Right lung (tissue), 5 donors: ENCODE measurements around the gene C17orf113. TPM values are rescaled to one million over a fixed set of nuclear protein-coding genes. Genes with fewer than 3 reads are reported as not detected.

Source experiments
- DNase-seq, 2 donors: peaks; one replicate each; pipeline ENCODE4 v3.0.0-alpha.2; 2013
- polyA plus RNA-seq, 5 donors: library from polyadenylated mRNA; unstranded; fragments of 120-200 nt; gene quantifications; one replicate each; pipeline versions ENCODE4 v1.2.1 to v1.2.3, GENCODE V29; 2013; ENCODE audit warnings: inconsistent platforms in 1 of 5, low replicate concordance in 1 of 5; ENCODE audit not compliant: insufficient read length in 5 of 5, insufficient read depth in 1 of 5

Gene C17orf113
- polyA plus RNA-seq, 5 donors = 3.6 to 5.0 (median 4.6) TPM

DNA sequence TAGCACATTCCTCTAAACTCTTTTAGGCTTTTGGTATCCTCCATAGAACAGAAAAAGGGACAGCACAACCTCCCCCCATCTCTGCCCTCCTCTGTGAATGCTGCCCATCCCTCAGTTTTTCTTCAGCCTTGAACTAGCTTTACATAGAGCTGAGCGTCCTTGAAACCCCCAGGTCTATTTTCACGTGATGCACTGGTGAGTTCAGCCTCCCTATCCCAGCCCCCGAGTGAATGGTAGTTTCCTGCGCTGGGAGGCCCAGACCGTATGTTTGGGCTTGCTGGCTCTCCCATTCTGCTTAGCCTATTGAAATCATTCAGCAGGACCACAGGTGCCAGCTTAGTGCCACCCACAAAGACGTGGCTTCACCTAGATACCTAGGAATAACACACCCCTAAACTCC is 25.4 kb upstream of the C17orf113 start:
- no peak for DNase-seq

- no peak for DNase-seq
Measured at GRCh38 chr17:42072323-42073187, 22.2 kb upstream of the C17orf113 start.

DNA sequence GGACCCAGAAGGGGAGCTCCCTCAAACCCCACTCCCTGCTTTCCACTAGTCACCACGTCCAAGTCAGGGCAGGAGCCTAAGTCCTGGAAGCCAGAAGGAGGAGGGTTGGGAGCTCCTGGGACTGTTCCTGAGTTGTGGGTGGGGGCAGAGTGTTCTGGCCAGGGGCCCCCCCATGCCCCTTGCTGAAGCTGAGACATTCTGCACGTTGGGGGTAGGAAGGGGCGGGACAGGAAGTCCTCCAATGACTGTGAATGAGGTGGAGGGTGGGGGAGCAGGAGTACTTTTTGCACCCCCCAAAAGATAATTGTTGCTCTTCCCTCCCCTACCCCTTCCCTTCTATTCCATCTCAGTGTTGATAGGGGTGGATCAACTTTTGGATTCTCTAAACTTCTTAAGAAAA is 21.4 kb upstream of the C17orf113 start:
- no peak for DNase-seq

DNA sequence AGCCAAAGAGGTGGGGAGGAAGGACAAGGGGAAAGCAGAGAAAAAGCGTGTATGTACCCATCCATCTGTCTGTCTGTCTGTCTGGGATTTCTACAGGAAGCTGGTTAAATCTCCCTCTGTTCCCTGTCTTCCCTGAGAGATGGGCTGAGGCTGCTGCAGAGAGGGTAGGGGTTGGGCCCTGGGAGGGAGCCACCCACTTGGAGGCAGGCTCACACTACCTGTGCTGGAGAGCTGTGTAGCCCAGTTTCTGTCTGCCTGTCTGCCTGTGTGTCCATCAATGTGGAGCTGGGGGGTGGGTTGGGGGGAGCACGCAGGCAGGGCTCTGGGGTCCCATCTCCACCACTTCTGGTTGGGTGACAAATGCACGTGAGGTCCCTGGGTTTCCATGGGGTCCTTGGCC is 18.6 kb upstream of the C17orf113 start:
- DNase-seq = no peak

- DNase-seq = no peak
Measured at GRCh38 chr17:42067371-42068091, 17.1 kb upstream of the C17orf113 start.

GRCh38 chr17:42065201-42065600 is 14.8 kb upstream of the C17orf113 start:
- no peak for DNase-seq

GRCh38 chr17:42062681-42063080 is 12.3 kb upstream of the C17orf113 start:
- DNase-seq = no peak

DNA sequence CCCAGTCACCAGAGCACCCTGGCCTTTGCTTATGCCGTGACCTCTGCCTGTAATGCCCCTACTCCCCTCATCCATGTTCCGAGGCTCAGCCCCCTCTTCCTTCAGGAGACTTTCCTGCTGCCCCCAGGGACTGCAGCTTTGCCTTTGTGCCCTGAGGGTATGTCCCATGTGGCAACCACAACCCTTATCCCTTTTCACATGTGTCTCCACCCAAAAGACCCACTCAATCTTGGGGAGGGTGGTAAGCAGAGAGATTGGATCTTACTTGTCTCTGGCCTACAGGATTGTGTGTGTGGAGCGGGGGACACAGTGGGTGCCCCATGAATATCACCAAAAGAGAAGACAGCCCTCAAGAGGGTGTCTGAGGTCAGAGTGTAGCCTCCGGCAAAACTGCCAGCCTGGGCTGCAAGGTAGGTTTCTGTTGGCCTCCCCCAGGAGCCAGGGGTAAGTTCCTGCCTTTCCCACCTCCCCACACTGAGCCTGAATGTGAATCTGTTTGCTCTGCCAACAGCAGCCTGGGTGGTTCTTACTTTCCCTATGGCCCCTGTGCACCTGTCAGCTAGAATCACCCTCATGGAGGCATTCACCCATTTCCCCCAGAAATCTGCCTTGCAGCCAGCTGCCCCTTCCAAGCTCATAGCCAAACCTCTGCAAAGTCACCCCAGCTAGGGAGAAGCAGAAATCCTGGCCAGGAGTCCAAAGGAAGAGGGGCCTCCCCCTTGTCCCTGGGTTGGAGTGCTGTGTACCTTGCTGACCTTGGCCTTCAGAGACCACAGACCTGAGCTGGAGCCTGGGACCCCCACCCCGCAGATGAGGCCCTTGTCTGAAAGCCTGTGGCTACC is 11.5 kb upstream of the C17orf113 start:
- DNase-seq = no peak

DNA sequence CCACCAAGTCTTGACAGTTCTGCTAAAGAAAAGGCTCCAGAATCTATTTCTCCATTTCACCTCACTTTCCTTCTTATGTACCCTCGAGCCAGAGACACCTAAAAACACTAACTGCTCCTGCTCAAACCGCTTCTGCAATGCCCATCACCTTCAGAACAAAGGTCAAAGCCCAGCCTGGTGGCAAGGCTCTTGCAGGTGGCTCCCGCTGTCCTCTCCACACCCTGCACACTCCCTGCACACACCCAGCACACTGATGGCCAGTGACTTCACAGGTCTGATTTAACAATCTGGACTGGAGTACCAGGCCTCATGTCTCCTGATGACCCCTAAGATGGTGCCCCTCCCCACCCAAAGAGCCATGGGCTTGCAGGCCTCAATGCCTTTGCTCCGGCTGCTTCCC is 9.8 kb upstream of the C17orf113 start:
- no peak for DNase-seq

DNA sequence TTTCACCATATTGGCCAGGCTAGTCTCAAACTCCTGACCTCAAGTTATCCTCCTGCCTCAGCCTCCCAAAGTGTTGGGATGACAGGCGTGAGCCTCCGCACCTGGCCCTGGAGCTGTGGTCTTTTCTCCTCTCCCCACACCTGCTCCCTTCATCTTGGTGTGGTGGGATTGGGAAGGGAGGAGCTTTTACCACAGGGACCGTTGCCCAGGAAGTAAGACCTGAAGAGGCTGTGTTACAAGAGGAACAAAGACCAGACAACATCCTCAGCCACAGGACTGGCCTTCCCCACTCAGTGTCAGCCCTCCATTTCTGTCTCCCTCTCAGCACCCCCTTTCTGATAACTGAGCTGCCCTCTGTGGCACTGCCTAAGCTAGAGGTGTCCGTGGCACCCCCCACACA is 9.4 kb upstream of the C17orf113 start:
- no peak for DNase-seq

DNA sequence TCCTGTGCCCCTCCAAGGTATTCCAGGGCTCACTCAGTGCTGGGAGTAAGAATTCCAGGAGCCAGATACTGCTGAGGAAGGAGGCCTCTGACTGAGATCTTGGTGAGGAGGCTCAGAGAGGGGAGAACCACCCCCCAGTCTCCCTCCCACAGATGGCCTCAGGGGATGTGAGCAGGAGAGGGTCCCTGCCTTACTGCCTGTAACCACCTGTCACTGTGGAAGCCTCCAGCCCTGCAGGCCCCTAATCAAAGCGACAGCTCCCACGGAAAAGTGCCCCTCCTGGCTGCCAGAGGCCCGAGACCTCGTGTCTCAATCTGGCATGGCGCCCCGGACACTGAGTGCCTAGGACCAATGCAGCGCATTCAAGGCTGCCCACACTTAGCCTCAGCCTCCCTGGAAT is 7.7 kb upstream of the C17orf113 start:
- DNase-seq = no peak

GRCh38 chr17:42056635-42057034 is 6.2 kb upstream of the C17orf113 start:
- DNase-seq = no peak

DNA sequence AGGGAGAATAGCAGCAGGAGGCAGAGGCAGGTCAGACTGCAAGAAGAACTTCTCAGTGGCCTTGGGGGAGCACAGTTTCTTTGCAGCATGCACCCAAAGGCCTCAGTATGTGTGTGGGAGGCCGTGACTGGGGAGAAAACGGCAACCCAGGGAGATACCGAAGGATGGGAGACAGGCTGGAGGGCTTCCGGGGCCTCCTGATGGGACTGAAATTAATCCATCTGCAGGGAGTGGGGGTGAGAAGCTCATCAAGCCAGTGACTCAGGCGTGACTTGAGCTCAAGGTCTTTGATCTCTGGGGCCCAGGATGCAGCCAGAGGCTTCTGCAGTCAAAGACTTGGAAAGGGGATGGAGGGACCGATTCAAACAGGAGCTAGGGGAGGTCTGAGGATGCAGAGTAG is 5.1 kb upstream of the C17orf113 start:
- DNase-seq = no peak

DNA sequence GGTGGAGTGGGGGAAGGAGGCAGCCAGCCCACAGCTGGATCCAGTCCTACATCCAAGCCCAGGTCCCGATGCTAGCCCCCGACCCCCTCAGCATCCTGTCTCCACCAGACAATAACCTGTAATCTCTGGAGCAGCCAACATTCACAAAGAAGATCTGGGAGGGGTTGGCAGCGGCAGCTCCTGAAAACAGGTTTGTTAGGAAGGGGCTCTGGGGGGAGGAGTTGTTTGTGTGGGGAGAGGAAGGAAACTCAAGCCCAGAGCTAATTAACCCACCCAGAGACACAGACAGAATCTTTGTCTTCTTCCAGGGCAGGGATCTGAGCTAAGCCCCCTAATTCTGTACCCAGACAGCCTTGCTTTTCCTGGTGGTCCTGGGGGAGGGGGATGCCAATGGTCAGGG is 4.6 kb upstream of the C17orf113 start:
- no peak for DNase-seq

- DNase-seq = no peak
Measured at GRCh38 chr17:42053731-42054500, 3.5 kb upstream of the C17orf113 start.

DNA sequence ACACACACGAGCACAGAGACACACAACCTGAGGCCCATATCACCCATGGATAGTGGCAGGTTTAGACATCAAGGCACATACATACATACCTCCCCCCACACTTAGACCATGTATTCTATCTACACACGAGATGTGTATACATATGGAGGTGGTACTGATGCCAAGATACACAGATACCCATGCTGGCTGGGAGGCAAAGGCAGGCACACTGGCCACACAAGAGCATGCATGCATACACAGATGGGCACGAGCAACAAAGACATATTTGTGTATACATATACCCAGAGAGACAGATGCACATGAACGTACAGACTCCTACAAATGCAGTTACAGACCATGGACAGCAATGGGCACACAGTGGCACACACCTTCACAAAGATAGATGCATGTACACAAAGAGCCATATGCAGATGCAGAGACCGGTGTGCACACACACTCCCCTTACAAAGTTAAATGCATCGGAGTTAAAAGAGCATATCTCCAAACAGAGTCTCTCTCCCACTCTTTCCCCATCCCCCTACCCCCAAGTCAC is 2.0 kb upstream of the C17orf113 start:
- no peak for DNase-seq

GRCh38 chr17:42051645-42052044 is 1.2 kb upstream of the C17orf113 start:
- DNase-seq = no peak

- no peak for DNase-seq
Measured at GRCh38 chr17:42051013-42051400, 606 bp upstream of the C17orf113 start.

DNA sequence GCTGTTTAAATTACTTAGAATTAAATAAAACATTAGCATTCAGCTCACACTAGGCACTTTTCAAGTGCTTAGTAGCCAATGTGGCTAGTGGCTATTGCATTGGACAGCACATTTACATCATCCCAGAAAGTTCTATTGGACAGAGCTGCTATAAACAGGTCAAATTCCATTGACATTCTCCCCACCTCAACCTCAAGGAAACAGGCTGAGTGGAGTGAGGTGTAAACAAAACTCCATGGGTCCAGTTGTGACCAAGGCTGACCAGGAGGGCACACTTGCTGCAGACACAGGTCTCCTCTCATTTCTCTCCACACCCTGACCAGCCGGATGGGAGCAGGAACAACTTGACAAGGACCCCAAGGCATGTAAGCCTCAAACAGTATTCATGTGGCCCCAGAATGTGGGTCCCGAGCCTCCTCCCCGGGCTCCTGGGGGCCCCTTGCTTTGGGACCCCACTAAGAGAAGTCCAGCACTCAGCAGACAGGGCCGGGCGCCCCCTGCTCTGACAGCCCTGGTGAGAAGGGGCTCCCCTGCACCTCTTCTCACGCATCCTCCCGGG is 488 bp downstream of the C17orf113 start:
- DNase-seq = no peak

GRCh38 chr17:42047343-42047742 is 3.1 kb downstream of the C17orf113 start:
- DNase-seq = no peak

DNA sequence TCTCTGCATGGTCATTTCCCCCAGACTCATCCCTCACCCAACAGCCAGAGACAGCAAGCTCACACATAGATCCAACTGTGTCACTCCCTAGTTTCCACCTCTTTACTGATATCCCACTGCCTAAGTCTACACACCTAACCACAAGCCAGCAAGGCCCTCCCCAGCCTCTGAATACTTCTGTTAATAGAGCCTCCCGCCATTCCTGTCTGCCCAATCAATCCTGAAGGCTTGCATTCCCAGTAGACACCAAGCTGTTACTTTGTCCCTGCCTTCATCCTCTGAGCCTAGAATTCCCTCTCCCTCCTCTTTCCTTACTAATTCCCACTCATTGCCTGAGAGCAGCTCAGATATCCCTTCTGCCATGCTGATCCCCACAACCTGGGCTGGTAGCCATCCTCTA is 4.7 kb downstream of the C17orf113 start:
- no peak for DNase-seq
